Ishikawa (cell line): ENCODE measurements around the gene PKN2.

Experiments used
- CEBPB ChIP-seq: IDR thresholded peaks from 2 replicates; pipeline ENCODE4 v1.6.1; 2012
- CREB1 ChIP-seq: IDR thresholded peaks from 2 replicates; pipeline ENCODE4 v1.6.1; 2012; ENCODE audit warnings: low read depth
- EGR1 ChIP-seq: IDR thresholded peaks from 2 replicates; pipeline ENCODE4 v1.6.1; 2012
- EP300 ChIP-seq: IDR thresholded peaks from 2 replicates; pipeline ENCODE4 v1.6.1; 2012; ENCODE audit warnings: borderline replicate concordance
- FOXM1 ChIP-seq: IDR thresholded peaks from 2 replicates; pipeline ENCODE4 v1.6.1; 2012; ENCODE audit warnings: low read depth, borderline replicate concordance
- MAX ChIP-seq: IDR thresholded peaks from 2 replicates; pipeline ENCODE4 v1.6.1; 2012
- NFIC ChIP-seq: IDR thresholded peaks from 2 replicates; pipeline ENCODE4 v1.6.1; 2012
- RAD21 ChIP-seq: IDR thresholded peaks from 2 replicates; pipeline ENCODE4 v1.6.1; 2012; ENCODE audit warnings: low read depth
- TAF1 ChIP-seq: IDR thresholded peaks from 2 replicates; pipeline ENCODE4 v1.6.1; 2012; ENCODE audit warnings: low read depth, mild to moderate bottlenecking
- TCF12 ChIP-seq: IDR thresholded peaks from 2 replicates; pipeline ENCODE4 v1.6.1; 2012; ENCODE audit warnings: low read depth
- TEAD4 ChIP-seq: IDR thresholded peaks from 2 replicates; pipeline ENCODE4 v1.6.1; 2012
- USF1 ChIP-seq: IDR thresholded peaks from 2 replicates; pipeline ENCODE4 v1.6.1; 2012
- YY1 ChIP-seq: IDR thresholded peaks from 2 replicates; pipeline ENCODE4 v1.6.1; 2012; ENCODE audit warnings: low read depth
- ZBTB7A ChIP-seq: IDR thresholded peaks from 2 replicates; pipeline ENCODE4 v1.6.1; 2012; ENCODE audit warnings: low read depth
- TF ChIP-seq, protein P1 (sequence below): IDR thresholded peaks from 2 replicates; pipeline ENCODE4 v1.6.1; 2012; ENCODE audit warnings: low read depth, mild to moderate bottlenecking

The PKN2 gene

DNA sequence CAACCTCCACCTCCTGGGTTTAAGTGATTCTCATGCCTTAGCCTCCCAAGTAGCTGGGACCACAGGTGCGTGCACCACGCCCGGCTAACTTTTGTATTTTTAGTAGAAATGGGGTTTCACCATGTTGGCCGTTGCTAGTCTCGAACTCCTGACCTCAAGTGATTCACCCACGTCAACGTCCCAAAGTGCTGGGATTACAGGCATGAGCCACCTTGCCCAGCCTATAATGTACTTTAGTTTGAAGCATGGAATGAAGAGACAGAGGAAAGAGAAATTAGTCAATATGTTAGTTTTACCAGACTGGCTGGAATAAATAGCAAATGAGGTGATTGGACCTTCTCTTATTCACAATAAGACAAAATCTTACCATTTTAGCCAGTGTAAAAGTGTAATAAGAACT lies 118.3 kb downstream of the PKN2 start:
- no peak for TF ChIP-seq CREB1
- no peak for TF ChIP-seq FOXM1
- TF ChIP-seq NFIC = no peak
- no peak for TF ChIP-seq ZBTB7A
- TF ChIP-seq RAD21 = no peak
- no peak for TF ChIP-seq TAF1
- no peak for TF ChIP-seq TCF12
- TF ChIP-seq USF1 = no peak
- TF ChIP-seq MAX = no peak
- no peak for TF ChIP-seq CEBPB
- no peak for TF ChIP-seq YY1

GRCh38 chr1:88802950-88803349 lies 118.9 kb downstream of the PKN2 start:
- TF ChIP-seq NFIC = no peak
- TF ChIP-seq, protein P1, sequence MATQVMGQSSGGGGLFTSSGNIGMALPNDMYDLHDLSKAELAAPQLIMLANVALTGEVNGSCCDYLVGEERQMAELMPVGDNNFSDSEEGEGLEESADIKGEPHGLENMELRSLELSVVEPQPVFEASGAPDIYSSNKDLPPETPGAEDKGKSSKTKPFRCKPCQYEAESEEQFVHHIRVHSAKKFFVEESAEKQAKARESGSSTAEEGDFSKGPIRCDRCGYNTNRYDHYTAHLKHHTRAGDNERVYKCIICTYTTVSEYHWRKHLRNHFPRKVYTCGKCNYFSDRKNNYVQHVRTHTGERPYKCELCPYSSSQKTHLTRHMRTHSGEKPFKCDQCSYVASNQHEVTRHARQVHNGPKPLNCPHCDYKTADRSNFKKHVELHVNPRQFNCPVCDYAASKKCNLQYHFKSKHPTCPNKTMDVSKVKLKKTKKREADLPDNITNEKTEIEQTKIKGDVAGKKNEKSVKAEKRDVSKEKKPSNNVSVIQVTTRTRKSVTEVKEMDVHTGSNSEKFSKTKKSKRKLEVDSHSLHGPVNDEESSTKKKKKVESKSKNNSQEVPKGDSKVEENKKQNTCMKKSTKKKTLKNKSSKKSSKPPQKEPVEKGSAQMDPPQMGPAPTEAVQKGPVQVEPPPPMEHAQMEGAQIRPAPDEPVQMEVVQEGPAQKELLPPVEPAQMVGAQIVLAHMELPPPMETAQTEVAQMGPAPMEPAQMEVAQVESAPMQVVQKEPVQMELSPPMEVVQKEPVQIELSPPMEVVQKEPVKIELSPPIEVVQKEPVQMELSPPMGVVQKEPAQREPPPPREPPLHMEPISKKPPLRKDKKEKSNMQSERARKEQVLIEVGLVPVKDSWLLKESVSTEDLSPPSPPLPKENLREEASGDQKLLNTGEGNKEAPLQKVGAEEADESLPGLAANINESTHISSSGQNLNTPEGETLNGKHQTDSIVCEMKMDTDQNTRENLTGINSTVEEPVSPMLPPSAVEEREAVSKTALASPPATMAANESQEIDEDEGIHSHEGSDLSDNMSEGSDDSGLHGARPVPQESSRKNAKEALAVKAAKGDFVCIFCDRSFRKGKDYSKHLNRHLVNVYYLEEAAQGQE = no peak
- TF ChIP-seq TEAD4 = no peak
- TF ChIP-seq CREB1 = no peak
- no peak for TF ChIP-seq YY1
- no peak for TF ChIP-seq EP300

- no peak for TF ChIP-seq CREB1
- TF ChIP-seq, protein P1 = no peak
- TF ChIP-seq MAX = no peak
- TF ChIP-seq RAD21 = no peak
- TF ChIP-seq ZBTB7A = no peak
- TF ChIP-seq NFIC = no peak
- no peak for TF ChIP-seq TAF1
- TF ChIP-seq EP300 = no peak
- no peak for TF ChIP-seq TEAD4
- TF ChIP-seq FOXM1 = no peak
These were observed 119.4 kb downstream of the PKN2 start for GRCh38 chr1:88803444-88803843.

DNA sequence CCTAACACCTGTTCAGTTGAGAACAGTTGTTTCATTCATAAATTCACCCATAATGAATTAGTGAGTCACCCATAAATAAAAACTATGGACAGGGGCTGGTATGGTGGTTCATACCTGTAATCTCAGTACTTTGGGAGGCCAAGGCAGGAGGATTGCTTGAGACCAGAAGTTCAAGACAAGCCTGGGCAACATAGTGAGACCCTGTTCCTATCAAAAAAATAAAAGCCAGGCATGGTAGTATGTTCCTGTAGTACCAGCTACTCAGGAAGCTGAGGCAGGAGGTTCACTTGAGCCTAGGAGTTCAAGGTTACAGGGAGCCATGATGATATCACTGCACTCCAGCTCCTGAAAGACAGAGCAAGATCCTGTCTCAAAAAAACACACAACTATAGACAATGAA lies 128.3 kb downstream of the PKN2 start:
- TF ChIP-seq YY1 = no peak
- no peak for TF ChIP-seq EP300
- no peak for TF ChIP-seq ZBTB7A
- TF ChIP-seq CREB1 = no peak
- TF ChIP-seq MAX = no peak

DNA sequence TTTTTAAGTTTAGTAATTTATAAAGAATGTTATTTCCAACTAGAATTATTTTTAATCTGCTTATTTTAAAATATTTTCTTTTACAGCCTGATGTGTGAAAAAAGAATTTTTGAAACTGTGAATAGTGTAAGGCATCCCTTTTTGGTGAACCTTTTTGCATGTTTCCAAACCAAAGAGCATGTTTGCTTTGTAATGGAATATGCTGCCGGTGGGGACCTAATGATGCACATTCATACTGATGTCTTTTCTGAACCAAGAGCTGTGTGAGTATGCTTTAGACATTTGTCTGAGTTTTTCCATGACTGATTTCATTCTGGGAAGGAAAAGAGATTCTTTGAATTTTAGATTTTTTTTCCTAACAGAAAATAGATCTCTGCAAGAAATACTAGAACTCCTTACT lies 129.4 kb downstream of the PKN2 start:
- TF ChIP-seq MAX (no peak), TEAD4 (no peak), EGR1 (no peak), FOXM1 (no peak), TCF12 (no peak), USF1 (no peak), ZBTB7A (no peak), YY1 (no peak), TAF1 (no peak), RAD21 (no peak)
- TF ChIP-seq, protein P1 = no peak

DNA sequence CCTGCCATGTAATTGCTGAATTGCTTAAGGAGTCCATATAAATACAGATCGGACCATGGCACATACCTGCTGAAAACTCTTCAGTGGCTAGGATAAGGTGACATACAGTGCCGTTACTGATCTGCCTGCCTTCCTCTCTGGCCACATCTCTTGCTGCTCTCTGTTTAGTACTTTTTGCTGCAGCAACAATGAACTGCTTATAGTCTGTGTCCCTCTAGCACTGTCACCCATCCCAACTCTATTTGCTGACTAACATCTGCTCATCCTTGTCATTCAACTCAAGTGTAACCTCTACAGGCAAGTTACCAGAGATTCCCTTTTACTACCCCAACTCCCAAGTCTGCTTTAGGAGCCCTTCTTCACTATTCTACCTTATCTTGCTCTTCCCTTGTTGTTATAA lies 141.6 kb downstream of the PKN2 start:
- TF ChIP-seq YY1 (no peak), TAF1 (no peak), MAX (no peak), RAD21 (no peak), EP300 (no peak), CREB1 (no peak), NFIC (no peak), ZBTB7A (no peak), TEAD4 (no peak), CEBPB (no peak), TCF12 (no peak), EGR1 (no peak), USF1 (no peak), FOXM1 (no peak)
- TF ChIP-seq, protein P1 = no peak
